Epithelial cell of proximal tubule (primary cell): ENCODE data around the gene ANKRD33B. TPM values are rescaled to one million over a fixed set of nuclear protein-coding genes. Genes with fewer than 3 reads are reported as not detected.
"Not testable (repeated sequence)": the region's sequence is repeated elsewhere in the genome, so short reads cannot be mapped to it uniquely, and the experiment has no call there.

Experiments used
- DNase-seq: peaks from one replicate; pipeline ENCODE4 v3.0.0-alpha.2; 2011; ENCODE audit warnings: low read depth
- H3K4me3 ChIP-seq: 2 replicates; pipeline ENCODE4 v1.5.1; 2011; ENCODE audit warnings: low read depth, mild to moderate bottlenecking, low read length
- total RNA-seq: library from RNA; depleted of rRNA; stranded (reverse); fragments of >200 nt; gene quantifications from 2 replicates; pipeline ENCODE4 v1.2.3, GENCODE V29; 2015
- TF ChIP-seq, protein P1 (sequence below): conservative IDR thresholded peaks from 2 replicates; pipeline ENCODE4 v1.5.1; 2012; ENCODE audit warnings: low read depth, mild to moderate bottlenecking, low read length

Gene ANKRD33B
- total RNA-seq, 1 donor from 2014 or later = 2.3 TPM

- no peak for DNase-seq
- peak overlapping the region; percentile 83 for H3K4me3 ChIP-seq
Measured at GRCh38 chr5:10565785-10566542, 2.1 kb downstream of the ANKRD33B start.

GRCh38 chr5:10566543-10567068 is 2.7 kb downstream of the ANKRD33B start:
- TF ChIP-seq, protein P1, sequence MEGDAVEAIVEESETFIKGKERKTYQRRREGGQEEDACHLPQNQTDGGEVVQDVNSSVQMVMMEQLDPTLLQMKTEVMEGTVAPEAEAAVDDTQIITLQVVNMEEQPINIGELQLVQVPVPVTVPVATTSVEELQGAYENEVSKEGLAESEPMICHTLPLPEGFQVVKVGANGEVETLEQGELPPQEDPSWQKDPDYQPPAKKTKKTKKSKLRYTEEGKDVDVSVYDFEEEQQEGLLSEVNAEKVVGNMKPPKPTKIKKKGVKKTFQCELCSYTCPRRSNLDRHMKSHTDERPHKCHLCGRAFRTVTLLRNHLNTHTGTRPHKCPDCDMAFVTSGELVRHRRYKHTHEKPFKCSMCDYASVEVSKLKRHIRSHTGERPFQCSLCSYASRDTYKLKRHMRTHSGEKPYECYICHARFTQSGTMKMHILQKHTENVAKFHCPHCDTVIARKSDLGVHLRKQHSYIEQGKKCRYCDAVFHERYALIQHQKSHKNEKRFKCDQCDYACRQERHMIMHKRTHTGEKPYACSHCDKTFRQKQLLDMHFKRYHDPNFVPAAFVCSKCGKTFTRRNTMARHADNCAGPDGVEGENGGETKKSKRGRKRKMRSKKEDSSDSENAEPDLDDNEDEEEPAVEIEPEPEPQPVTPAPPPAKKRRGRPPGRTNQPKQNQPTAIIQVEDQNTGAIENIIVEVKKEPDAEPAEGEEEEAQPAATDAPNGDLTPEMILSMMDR = no peak
- peak overlapping the region; percentile 83 for H3K4me3 ChIP-seq
- DNase-seq = no peak

More at GRCh38 chr5:10565785-10566542, 2.1 kb downstream of the ANKRD33B start:
- TF ChIP-seq, protein P1 = no peak

DNA sequence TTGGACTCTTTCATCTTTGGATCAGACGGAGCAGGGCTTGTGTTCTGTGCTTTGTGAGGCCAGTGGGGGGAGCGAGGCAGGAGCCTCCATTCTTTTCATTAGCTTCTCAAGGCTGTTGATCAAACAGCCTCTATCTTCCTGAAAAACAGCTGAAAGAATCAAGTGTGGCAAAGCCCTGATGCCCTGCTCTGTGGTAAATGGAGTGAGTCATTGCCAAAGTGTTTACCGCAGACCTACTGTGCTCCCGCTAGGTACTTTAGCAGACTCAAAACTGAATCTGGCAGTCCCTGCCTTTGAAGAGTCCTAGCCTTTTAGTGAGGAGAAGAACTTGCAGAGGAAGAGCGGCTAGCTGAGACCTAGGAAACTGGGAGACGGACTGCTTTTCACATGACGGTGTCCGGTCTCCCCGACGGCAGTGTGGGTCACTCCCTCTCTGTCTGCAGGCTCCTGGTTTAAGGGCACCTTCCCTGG is 3.3 kb downstream of the ANKRD33B start:
- DNase-seq = no peak
- peak overlapping the region; percentile 83 for H3K4me3 ChIP-seq

DNA sequence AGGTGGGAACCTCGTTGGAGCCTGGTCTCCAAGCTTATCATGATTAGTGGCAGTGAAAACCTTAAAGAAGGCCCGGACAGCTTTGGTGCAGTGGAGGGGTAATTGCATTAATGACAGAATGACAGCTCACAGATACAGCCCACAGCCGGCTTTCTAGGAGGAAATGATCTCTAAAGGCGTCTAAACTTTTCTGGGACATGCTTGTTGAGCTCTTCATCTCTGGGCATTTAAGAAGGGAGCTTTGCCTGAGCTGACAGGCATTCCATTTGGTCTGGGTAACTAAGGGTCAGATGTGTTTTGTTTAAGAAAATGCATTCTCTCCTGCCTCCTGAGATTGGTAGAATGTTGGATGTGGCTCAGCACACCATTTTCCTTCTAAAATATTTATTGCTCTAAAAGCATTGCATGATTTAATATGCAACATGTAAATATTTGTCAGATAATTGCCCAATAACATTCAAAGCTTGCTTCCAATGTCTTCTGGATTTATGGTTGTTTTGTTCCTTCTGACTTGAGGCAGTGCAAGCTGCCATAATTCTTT is 4.0 kb downstream of the ANKRD33B start:
- TF ChIP-seq, protein P1 = no peak

More for the DNA sequence above, 3.3 kb downstream of the ANKRD33B start:
- TF ChIP-seq, protein P1 = no peak

DNA sequence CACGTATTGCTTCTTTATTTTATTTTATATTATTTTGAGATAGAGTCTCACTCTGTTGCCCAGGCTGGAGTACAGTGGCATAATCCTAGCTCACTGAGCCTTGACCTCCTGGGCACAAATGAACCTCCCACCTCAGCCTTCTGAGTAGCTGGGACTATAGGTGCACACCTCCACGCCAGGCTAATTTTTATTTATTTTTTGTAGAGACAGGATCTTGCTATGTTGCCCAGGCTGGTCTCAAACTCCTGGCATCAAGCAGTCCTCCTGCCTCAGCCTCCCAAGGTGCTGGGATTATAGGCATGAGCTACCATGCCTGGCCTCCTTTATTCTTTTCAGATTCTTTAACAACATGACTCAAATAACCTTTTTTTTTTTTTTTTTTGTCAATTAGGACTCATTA is 6.7 kb downstream of the ANKRD33B start:
- DNase-seq, H3K4me3 ChIP-seq: not testable (repeated sequence)

More for the DNA sequence above, 4.0 kb downstream of the ANKRD33B start:
- DNase-seq = no peak
- peak overlapping the region; percentile 83 for H3K4me3 ChIP-seq

GRCh38 chr5:10572451-10572850 is 8.6 kb downstream of the ANKRD33B start:
- TF ChIP-seq, protein P1 = no peak

DNA sequence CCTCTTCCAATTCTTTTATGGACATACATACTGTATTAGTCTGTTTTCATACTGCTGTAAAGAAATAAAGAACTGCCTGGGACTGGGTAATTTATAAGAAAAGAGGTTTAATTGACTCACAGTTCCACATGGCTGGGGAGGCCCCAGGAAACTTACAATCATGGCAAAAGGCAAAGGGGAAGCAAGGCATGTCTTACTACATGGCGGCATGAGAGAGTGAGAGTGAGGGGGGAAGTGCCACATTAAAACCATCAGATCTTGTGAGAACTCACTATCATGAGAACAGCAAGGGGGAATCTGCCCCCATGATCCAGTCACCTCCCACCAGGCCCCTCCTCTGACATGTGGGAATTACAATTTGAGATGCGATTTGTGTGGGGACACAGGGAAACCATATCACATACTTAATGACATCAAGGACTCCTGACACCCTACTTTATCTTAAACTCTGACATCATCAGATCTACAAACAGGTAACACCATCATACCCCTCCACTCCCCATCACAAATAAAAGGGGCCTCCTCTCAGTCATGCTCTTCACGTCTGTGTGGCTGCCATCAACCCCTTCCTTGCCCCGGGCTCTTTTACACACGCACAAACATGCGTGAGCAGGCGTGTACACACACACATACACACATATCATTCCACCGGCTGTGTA is 9.7 kb downstream of the ANKRD33B start:
- H3K4me3 ChIP-seq = no peak overlapping the region
- no peak for DNase-seq
- TF ChIP-seq, protein P1 = no peak

More at GRCh38 chr5:10572451-10572850, 8.6 kb downstream of the ANKRD33B start:
- DNase-seq = no peak
- no peak overlapping the region for H3K4me3 ChIP-seq

- not testable (repeated sequence) for DNase-seq
Measured at GRCh38 chr5:10574879-10575278, 11.0 kb downstream of the ANKRD33B start.

More at GRCh38 chr5:10574879-10575278, 11.0 kb downstream of the ANKRD33B start:
- H3K4me3 ChIP-seq = not testable (repeated sequence)
